Sigmoid colon (tissue), 7 donors: ENCODE results near the gene IRF2BP2. TPM values are rescaled to one million over a fixed set of nuclear protein-coding genes. Genes with fewer than 3 reads are reported as not detected.

Experiments used
- DNase-seq: peaks from one replicate; pipeline ENCODE4 v3.0.0-alpha.2; 2019
- H3K27ac ChIP-seq, 4 donors: fragments of 200-600 bp; sonication (generic); one replicate each; pipeline ENCODE4 v1.5.1; 2016 to 2019; ENCODE audit warnings: mild to moderate bottlenecking in 1 of 4
- H3K27me3 ChIP-seq, 3 donors: fragments of 200-600 bp; sonication (generic); one replicate each; pipeline ENCODE4 v1.5.1; 2019; ENCODE audit warnings: mild to moderate bottlenecking in 1 of 3
- H3K36me3 ChIP-seq, 4 donors: fragments of 200-600 bp; sonication (generic); one replicate each; pipeline ENCODE4 v1.5.1; 2016 to 2019
- H3K4me1 ChIP-seq, 4 donors: fragments of 200-600 bp; sonication (generic); one replicate each; pipeline ENCODE4 v1.5.1; 2017 to 2019
- H3K4me3 ChIP-seq, 4 donors: fragments of 200-600 bp; sonication (generic); one replicate each; pipeline ENCODE4 v1.5.1; 2017 to 2019; ENCODE audit warnings: mild to moderate bottlenecking in 2 of 4, moderate library complexity in 1 of 4
- H3K9me3 ChIP-seq, 4 donors: fragments of 200-600 bp in 3 of 4; sonication (generic) in 3 of 4; one replicate each; pipeline versions ENCODE4 v1.5.1 to v1.6.1; 2013 to 2019
- CTCF ChIP-seq, 4 experiments: fragments of 450-650 bp in 3 of 4; fragments of 200-600 bp in 1 of 4; IDR thresholded peaks; one replicate each; pipeline ENCODE4 v1.5.1; 2016 to 2019; ENCODE audit warnings: antibody characterized with exemption in 4 of 4, mild to moderate bottlenecking in 3 of 4, moderate library complexity in 2 of 4
- EP300 ChIP-seq, 4 donors: sonication (generic); formaldehyde crosslinking; IDR thresholded peaks; one replicate each; pipeline ENCODE4 v1.6.1; 2017; ENCODE audit warnings: antibody characterized with exemption in 4 of 4
- POLR2A ChIP-seq, 2 donors: fragments of 450-650 bp; IDR thresholded peaks; one replicate each; pipeline ENCODE4 v1.6.1; 2016; ENCODE audit warnings: antibody characterized with exemption in 2 of 2, mild to moderate bottlenecking in 2 of 2, moderate library complexity in 2 of 2
- POLR2AphosphoS5 ChIP-seq, 4 donors: sonication (generic); formaldehyde crosslinking; IDR thresholded peaks; one replicate each; pipeline ENCODE4 v1.6.1; 2017; ENCODE audit warnings: antibody characterized with exemption in 4 of 4
- WGBS, 2 donors: extraction: QIAGEN DNeasy Blood & Tissue Kit; methylation state at CpG; one replicate each; pipeline ENCODE4 v1.1.7; 2013; 5-methylcytosine and 5-hydroxymethylcytosine counted together
- intact Hi-C: fragments of 100-400 bp; cut with DNase I; formaldehyde crosslinking; loops from one replicate; pipeline ENCODE4 v1.15.1; 2023
- polyA plus RNA-seq, 3 donors: library from polyadenylated mRNA; stranded (reverse); fragments of 200-250 nt; gene quantifications; one replicate each; pipeline ENCODE4 v1.2.3, GENCODE V29; 2013
- total RNA-seq, 4 donors: library from RNA; depleted of rRNA; stranded (reverse); fragments of >200 nt; gene quantifications; one replicate each; pipeline ENCODE4 v1.1.0, GENCODE V29; 2016
- donor health status: healthy with polysubstance abuse.
- donor health status: Bipolar disorder and iron deficiency.
- donor health status: healthy.

The IRF2BP2 gene
- total and polyA plus RNA-seq, 7 donors = 39.1 to 86.9 (median 59.6) TPM

DNA sequence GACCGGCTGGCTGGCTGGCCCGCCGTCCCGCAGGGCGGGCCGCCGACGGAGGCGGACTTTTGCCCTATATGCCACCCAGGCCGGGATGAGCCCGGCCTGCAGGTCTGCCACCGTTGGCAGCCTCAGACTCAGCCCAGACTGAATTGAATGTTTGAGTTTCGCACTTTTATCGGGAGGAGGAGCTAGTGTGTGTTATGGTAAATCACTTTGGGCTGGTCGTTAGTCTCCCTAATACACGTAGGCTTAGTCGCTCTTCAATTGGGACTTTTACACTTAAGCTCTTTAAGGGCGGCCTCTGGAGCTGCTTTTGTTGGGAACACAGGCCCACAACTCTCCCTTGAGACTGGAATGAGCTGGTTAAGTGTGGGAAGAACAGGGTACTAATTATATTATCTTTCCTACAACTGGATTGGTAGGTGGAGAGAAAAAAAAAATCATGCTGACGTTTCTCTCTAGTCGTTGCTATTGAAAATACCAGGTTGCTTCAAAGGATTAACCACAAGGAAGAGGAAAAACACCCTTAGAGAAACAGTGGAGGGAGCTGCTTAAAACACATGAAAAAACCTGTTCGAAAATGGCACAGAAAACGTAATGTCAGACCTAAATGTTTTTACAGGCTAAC is 1.4 kb upstream of the IRF2BP2 start:
- no peaks in the 10 kb centered on the region for H3K9me3 ChIP-seq
- no peaks in the 10 kb centered on the region for H3K27me3 ChIP-seq
- peak overlapping the region; percentile 97 to 100 (median 100) for H3K27ac ChIP-seq
- 1 to 2% methylated on average over 22 of the region's 22 CpGs for WGBS, 2 donors
- no peak for DNase-seq
- intact Hi-C loops = loop anchor here (2.0 to 10.0 kb wide), 6 partner anchors 71 to 361 kb away; no protein-coding TSS in a partner anchor
- H3K36me3 ChIP-seq = peaks cover 8 to 17% (median 12%) of the 10 kb centered on the region in 4 donors
- TF ChIP-seq POLR2A (IDR thresholded peaks at IDR 0.05) = peak; percentile 59 to 81
- peak in 1 of 4 donors; percentile 27 for TF ChIP-seq EP300 (IDR thresholded peaks at IDR 0.05)
- peak; percentile 17 to 80 (median 57) for TF ChIP-seq POLR2AphosphoS5 (IDR thresholded peaks at IDR 0.05)
- no peak for TF ChIP-seq CTCF (IDR thresholded peaks at IDR 0.05)
- H3K4me3 ChIP-seq = peak overlapping the region; percentile 18 to 90 (median 58)
- H3K4me1 ChIP-seq = peaks cover 0 to 44% (median 35%) of the 10 kb centered on the region in 4 donors

GRCh38 chr1:234610666-234611224 is 767 bp upstream of the IRF2BP2 start:
- Histone ChIP-seq H3K36me3 (peaks cover 8 to 21% (median 13%) of the 10 kb centered on the region in 4 donors), H3K9me3 (no peaks in the 10 kb centered on the region), H3K27me3 (no peaks in the 10 kb centered on the region), H3K27ac (peak overlapping the region; percentile 97 to 100 (median 100)), H3K4me3 (peak overlapping the region; percentile 48 to 90 (median 58)), H3K4me1 (peaks cover 0 to 41% (median 33%) of the 10 kb centered on the region in 4 donors)
- TF ChIP-seq POLR2A (IDR thresholded peaks at IDR 0.05) (peak; percentile 85 to 89), CTCF (IDR thresholded peaks at IDR 0.05) (peak in 1 of 4 experiments; percentile 6), EP300 (IDR thresholded peaks at IDR 0.05) (peak in 2 of 4 donors; percentile 34 to 90), POLR2AphosphoS5 (IDR thresholded peaks at IDR 0.05) (peak; percentile 97 to 99 (median 97))
- peak; percentile 98 for DNase-seq
- 0% methylated on average over 71 of the region's 71 CpGs for WGBS, 2 donors
- intact Hi-C loops = loop anchor here (2.0 to 10.0 kb wide), 6 partner anchors 72 to 362 kb away; no protein-coding TSS in a partner anchor

- no peak for DNase-seq
- peaks cover 0 to 41% (median 33%) of the 10 kb centered on the region in 4 donors for H3K4me1 ChIP-seq
- TF ChIP-seq EP300 (IDR thresholded peaks at IDR 0.05) = no peak
- no peak for TF ChIP-seq POLR2AphosphoS5 (IDR thresholded peaks at IDR 0.05)
- no peak for TF ChIP-seq CTCF (IDR thresholded peaks at IDR 0.05)
- peaks cover 8 to 23% (median 13%) of the 10 kb centered on the region in 4 donors for H3K36me3 ChIP-seq
- peak overlapping the region; percentile 48 to 98 (median 85) for H3K4me3 ChIP-seq
- WGBS, 2 donors = 0 to 1% methylated on average over 65 to 67 of the region's 67 CpGs
- H3K9me3 ChIP-seq = no peaks in the 10 kb centered on the region
- H3K27me3 ChIP-seq = no peaks in the 10 kb centered on the region
- peak overlapping the region; percentile 97 to 100 (median 100) for H3K27ac ChIP-seq
- intact Hi-C loops = loop anchor here (2.0 to 10.0 kb wide), 7 partner anchors 73 to 363 kb away; no protein-coding TSS in a partner anchor
Observed at GRCh38 chr1:234609691-234610042, 311 bp downstream of the IRF2BP2 start.

DNA sequence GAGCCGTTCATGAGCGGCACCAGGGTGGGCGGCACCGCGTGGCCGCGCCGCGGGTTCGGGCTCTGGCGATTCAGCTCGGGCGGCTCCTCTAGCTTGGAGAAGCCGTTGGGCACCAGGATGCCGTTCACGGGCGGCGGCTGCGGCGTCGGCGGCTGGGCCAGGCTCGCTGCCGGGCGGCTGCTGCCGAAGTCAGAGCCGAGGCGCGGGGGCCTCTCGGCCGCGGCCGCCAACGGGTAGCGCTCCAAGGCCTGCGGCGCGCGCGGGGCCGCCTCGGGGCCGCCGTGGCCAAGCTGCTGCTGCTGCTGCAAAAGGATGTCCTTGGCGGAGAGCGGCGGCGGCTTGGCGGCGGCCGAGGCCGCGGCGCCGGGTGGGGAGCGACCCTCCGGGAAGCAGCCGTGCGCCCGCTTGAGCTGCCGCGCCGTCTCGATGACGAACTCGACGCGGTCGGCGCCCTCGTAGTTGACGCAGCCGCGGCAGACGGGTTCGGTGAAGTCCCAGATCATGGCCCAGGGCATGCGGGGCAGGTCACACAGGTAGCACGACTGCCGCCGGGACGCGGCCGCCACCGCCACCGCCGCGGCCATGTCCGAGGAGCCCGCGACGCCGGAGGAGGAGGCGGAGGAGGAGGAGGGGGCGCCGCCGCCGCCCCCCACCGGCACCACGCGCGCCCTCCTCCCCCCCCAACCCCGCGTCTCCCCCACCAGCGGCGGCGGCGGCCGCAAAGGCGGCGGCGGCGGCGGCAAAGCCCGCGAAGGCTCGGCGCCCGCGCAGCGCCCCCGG is 877 bp downstream of the IRF2BP2 start:
- Histone ChIP-seq H3K4me3 (peak overlapping the region; percentile 79 to 98 (median 85)), H3K36me3 (peaks cover 8 to 23% (median 13%) of the 10 kb centered on the region in 4 donors), H3K27ac (peak overlapping the region; percentile 97 to 100 (median 100)), H3K9me3 (no peaks in the 10 kb centered on the region), H3K27me3 (no peaks in the 10 kb centered on the region), H3K4me1 (peaks cover 0 to 43% (median 34%) of the 10 kb centered on the region in 4 donors)
- intact Hi-C loops = loop anchor here (5.0 kb wide), 1 partner anchor 77 kb away; no protein-coding TSS in a partner anchor
- peak; percentile 76 for DNase-seq
- TF ChIP-seq POLR2AphosphoS5 (IDR thresholded peaks at IDR 0.05) (peak; percentile 44 to 66 (median 56)), POLR2A (IDR thresholded peaks at IDR 0.05) (peak in 1 of 2 donors; percentile 16), CTCF (IDR thresholded peaks at IDR 0.05) (no peak), EP300 (IDR thresholded peaks at IDR 0.05) (no peak)
- WGBS, 2 donors = 0 to 1% methylated on average over 110 to 121 of the region's 121 CpGs
